HG03175 (cell line): ENCODE measurements around the gene PTPRT.

Source experiments
- ATAC-seq: cut with Tn5 transposase; IDR thresholded peaks from one replicate; pipeline ENCODE4 v1.9.1; 2021; ENCODE audit warnings: mild to moderate bottlenecking, moderate library complexity; ENCODE audit not compliant: unreplicated experiment

The PTPRT gene

DNA sequence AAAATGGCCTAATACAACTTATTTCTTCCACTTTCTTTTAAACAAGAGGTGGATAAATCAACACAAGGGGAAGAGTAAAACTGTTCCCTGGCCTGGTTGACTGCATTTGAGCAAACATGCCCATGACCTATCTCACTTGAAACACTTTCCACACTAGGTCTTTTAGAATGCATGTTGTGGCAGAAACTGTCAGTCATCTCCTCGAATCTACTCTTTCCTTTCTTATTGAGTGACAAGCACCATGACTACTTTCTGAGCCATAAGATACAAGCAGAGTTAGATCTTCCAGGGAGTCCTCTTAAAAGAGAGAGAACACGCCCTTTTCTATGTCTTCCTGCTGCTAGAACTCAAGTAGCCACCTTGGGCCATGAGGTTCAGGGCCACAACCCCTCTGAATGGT, 66.5 kb downstream of the PTPRT start:
- no peak for ATAC-seq

DNA sequence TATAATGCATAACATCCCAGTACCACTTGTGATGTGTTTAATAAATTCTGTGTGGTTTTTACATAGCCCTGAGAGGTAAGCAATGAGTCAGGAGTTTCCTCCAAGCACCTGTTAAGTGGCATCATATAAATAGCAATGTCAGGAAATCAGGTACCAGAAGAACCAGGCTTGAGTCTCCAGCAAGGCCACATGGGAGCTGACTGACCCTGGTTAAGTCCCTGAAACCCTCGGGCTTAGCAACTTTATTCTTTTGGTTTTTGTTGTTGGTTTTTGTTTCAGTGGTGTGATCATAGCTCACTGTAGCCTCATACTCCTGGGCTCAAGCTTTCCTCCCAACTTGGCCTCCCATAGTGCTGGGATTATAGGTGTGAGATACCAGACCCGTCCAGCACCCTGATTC, 70.0 kb downstream of the PTPRT start:
- no peak for ATAC-seq

DNA sequence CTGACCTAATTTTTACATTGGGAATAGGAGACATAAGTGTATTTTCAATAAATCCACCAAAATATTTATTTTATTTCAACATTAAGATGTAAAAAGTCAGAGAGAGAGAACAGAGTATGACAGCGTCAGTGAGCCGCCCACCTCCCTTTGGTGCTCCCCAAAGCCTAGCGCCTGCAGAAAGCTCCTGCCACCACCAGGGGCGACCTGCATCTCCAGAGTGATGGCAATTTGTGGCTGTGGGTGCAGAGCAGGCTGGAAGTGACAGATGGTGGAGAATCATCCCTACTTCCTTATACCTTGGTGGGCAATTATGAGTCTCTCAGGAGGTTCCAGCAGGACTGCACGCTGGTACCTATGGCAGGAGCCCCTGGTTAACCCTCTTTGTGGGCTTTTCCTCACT, 87.3 kb downstream of the PTPRT start:
- ATAC-seq: no peak

DNA sequence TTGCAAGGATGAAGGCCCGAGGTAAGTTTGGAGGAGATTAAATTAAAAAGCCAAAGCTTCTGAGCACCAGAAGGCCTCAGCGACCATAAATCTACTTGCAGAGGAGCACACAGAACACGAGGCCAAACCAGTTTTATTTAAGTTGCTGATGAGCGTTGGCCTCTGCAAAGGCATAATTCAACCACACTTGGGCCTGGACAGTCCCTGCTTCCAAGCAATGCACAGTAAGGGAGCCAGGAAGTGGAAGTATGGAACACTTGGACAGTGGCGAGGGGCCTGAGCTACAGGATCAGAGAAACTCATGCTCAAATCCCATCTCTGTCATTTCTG, 92.8 kb downstream of the PTPRT start:
- no peak for ATAC-seq

DNA sequence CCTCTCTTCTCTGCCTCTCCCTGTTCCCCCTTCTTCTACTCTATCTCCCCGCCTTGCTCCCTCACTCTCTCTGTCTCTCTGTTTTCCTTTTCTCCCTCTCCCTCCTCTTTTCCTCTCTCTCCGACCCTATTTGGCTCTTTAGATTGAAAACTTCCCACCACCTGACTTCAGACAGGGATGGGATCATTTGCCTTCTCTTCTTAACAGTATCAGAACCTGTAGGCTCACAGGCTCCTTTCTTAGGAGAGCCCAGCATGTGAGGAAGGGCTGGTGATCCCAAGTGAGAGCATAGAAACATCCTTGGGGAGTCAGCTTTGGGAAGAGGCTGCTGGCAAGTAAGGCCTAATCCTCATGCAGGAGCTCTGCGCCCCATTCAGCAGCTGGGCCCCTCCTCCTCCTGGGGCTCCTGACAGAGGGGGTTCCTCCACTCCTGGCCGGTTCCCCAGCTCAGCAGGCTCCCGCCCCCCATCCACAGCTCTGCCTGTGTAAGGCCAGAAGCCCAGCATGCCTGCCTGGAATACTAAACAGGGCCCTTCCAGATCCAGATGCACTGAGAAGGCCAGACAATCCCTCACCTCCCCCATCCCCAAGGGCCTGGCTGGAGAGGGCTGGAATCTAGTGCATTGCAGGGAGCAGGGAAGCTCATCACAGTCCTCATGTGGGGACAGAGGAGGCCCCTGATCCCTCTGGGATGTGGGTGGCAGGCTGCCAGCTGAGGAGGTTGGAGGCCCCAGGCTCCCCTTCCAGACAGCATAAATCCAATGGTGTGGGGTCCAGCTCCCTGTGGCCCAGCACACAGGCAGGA, 93.4 kb downstream of the PTPRT start:
- ATAC-seq: no peak

DNA sequence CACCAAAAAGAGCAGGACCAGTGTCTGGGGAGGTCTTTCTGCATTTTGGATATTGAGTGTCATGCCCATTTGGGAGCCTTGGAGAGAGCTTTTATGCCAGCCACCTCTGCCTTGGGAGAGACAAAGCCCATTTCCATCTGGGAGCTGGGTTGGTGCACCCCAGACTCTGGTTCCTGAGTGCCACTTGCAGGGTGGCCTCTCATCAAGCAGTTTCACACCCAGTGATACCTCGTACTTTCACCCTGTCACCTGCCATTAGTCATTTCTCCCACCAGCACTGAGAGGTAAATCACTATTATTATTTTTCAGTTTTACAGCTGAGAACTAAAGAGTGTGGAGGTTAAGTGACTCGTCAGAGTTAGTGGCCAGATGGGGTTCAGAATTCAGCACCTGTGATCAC, 94.7 kb downstream of the PTPRT start:
- no peak for ATAC-seq

DNA sequence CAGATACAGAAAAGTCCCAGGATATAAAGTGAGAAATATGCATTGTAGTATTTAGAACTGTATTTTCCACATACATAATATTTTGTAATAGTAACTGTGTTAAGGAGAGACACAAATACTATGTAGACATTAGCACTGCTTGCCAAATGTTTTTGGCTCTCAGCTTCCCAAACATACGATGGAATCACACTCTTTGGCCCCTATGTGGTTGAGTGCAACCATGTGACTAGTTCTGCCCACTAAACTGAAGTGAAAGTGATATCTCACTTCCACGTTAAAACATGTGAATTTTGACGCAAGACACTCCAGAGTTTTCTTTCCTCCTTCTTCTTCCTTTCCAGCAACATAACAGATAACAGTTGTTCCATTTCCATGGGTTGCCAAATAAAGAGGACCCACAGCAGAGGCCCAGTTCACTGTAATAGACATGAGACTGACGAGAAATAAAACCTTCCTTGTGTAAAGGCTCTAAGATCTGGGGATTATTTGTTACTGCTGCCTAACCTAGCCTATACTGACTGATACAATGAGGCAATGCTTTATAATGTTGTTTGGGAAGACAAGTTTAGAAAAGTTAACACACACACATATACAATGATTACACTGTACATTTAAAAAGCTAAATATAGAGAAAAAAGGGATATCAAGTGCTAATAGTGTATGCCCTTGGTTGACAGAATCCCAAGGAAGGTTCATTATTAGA, 97.2 kb downstream of the PTPRT start:
- no peak for ATAC-seq

DNA sequence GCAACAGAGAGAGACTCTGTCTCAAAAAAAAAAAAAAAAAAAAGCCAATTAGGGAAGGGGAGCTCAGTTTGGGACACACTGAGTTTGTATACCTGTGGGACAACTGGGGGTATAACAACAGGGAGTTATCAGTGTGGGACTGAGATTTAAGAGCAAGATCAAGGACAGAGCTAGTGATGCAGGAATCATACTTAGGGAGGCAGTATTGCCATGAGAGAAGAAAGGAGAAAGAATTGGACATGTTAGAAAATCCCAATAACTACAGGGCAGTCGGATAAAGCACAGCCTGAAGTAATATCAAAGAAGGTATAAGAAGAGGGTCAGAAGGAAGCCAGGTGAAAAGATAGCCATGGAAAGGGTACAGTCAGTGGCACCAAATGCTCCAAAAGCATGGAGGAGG, 121.2 kb downstream of the PTPRT start:
- ATAC-seq: no peak

- ATAC-seq: no peak
Observed at GRCh38 chr20:43066125-43066524, 123.6 kb downstream of the PTPRT start.

DNA sequence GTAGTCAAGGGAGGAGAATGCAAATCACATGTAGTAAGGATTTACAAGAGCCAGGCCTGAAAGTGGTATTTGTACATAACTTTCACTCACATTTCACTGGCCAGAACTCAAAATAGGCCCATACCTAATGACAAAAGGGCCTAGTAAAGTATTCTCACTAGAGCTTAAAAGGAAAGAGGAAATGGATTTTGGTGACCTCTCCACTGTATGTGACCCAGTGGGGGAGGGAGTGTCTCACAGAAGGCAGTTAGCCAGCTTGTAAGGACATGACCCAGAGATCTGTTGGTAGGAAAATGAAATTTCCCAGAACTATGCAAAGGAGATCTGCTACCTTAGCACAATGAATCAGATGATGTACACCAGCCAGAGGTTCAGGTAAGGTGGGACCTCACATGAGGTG, 124.4 kb downstream of the PTPRT start:
- no peak for ATAC-seq

- no peak for ATAC-seq
Observed at GRCh38 chr20:43058077-43058476, 131.6 kb downstream of the PTPRT start.

DNA sequence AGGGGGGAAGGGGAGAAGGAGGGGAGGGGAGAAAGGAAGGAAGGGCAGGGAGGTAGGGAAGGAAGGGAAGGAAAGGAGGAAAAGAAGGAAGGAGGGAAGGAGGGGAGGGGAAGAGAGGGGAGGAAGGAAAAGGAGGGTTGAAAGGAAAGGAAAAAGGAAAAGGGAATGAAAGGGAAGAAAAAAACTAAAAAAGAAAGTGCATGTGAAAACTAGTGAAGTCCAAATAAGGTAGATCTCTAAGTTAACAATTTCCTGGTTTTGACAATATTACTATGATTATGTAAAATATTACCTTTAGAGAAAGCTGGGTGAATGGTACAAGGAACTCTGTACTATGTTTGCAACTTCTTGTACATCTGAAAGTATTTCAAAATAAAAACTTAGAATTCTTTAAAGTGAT, 132.4 kb downstream of the PTPRT start:
- no peak for ATAC-seq

GRCh38 chr20:43055181-43055884, 134.4 kb downstream of the PTPRT start:
- ATAC-seq: no peak

DNA sequence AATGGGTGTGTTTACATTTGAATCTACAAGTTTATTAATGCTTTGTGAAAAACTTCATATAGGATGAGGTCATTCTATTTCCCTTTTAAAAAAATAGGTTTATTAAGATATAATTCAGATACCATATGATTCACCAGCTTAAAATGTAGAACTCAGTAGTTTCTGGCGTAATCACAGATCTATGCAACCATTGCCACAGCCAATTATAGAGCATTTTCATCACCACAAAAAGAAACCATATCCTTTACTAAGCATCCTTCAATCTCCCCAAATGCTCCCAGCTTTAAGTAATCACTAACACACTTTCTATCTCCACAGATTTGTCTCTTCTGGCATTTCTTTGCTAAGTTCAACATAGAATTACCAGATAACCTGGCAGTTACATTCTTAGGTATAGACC, 137.2 kb downstream of the PTPRT start:
- no peak for ATAC-seq

- ATAC-seq: no peak
Observed at GRCh38 chr20:43046966-43047365, 142.7 kb downstream of the PTPRT start.

GRCh38 chr20:43043887-43044286, 145.8 kb downstream of the PTPRT start:
- ATAC-seq: no peak

GRCh38 chr20:43040427-43040826, 149.3 kb downstream of the PTPRT start:
- no peak for ATAC-seq

- no peak for ATAC-seq
Observed at GRCh38 chr20:43037605-43038309, 151.9 kb downstream of the PTPRT start.

DNA sequence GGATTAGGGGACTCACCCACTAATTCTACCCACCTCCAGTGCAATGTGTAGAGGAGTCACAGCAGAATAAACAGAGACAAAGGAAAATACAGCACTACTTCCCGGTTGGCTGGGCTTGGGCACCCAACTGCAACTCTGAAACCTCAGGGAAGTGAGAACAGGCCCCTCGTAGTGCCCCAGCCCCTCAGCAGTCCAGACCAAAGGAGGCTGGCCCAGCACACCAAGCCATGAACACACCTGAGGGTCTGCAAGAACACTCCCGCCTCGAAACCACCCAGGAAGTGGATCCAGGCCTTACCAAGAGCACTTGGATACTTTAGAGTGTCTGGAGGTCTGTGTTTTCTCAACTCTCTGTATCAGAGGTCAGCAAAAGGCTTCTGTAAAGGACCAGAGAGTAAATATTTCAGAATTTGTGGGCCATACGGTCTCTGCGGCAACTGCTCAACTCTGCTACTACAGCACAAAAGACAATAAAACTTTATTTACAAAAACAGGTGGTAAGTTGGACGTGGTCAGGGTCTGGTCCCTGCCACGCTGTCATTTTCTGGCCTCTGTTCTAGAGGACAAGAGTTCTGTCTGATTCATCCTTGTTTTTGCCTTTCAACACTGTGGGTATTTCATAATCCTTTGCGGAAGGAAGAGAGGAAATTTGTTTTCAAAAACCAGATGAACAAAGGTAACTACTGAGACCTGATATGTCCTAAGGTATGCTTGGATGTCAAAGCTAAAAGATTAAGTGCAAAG, 154.6 kb downstream of the PTPRT start:
- no peak for ATAC-seq

- ATAC-seq: no peak
Observed at GRCh38 chr20:43032459-43032858, 157.2 kb downstream of the PTPRT start.

DNA sequence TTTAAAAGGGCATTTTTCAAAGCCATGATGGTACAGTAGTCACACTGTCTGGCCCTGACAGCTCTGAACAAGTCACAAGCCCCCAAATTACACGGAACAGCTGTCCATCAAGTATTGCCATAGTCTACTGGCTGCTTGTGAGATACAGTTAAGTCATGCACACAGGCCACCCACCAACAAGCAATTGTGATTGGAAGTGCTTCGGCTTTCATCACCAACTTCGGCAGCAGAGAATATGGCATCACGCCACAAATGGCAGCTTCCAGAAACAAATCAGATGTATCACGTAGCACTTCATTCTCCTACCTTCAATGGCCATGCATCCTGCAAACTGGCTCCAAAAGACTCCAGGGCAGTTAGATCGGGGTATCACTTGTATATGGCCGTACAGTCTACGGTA, 160.5 kb downstream of the PTPRT start:
- no peak for ATAC-seq
